Osteocyte (in vitro differentiated cells): Measurements from ENCODE around the gene KIF24. TPM values are rescaled to one million over a fixed set of nuclear protein-coding genes. Genes with fewer than 3 reads are reported as not detected.

Source experiments
- DNase-seq: peaks from one replicate; pipeline ENCODE4 v3.0.0; 2021; ENCODE audit warnings: mixed read lengths; ENCODE audit not compliant: unreplicated experiment; ENCODE audit errors: extremely low spot score
- H3K27ac Mint-ChIP-seq: one replicate; pipeline ENCODE4 v1.8.0; 2021; ENCODE audit warnings: mild to moderate bottlenecking, mixed read lengths; ENCODE audit not compliant: unreplicated experiment
- H3K27me3 Mint-ChIP-seq: one replicate; pipeline ENCODE4 v1.8.0; 2021; ENCODE audit warnings: mixed read lengths; ENCODE audit not compliant: unreplicated experiment
- H3K36me3 Mint-ChIP-seq: one replicate; pipeline ENCODE4 v1.8.0; 2021; ENCODE audit warnings: mixed read lengths; ENCODE audit not compliant: unreplicated experiment
- H3K4me1 Mint-ChIP-seq: one replicate; pipeline ENCODE4 v1.8.0; 2021; ENCODE audit warnings: mixed read lengths; ENCODE audit not compliant: unreplicated experiment
- H3K4me3 Mint-ChIP-seq: one replicate; pipeline ENCODE4 v1.8.0; 2021; ENCODE audit warnings: mild to moderate bottlenecking, moderate library complexity, mixed read lengths; ENCODE audit not compliant: unreplicated experiment
- H3K9me3 Mint-ChIP-seq: one replicate; pipeline ENCODE4 v1.8.0; 2021; ENCODE audit warnings: mixed read lengths; ENCODE audit not compliant: unreplicated experiment
- total RNA-seq: library from RNA; stranded (reverse); gene quantifications from 2 replicates; pipeline ENCODE4 v1.2.1, GENCODE V29; 2021
- TF ChIP-seq, protein P1 (sequence below): fragments of 200-600 bp; sonication (generic); IDR thresholded peaks from 2 replicates; pipeline ENCODE4 v1.5.0; 2021; ENCODE audit warnings: antibody characterized with exemption, mild to moderate bottlenecking, moderate library complexity

KIF24 gene
- total RNA-seq, 1 donor from 2014 or later = 1.4 TPM

DNA sequence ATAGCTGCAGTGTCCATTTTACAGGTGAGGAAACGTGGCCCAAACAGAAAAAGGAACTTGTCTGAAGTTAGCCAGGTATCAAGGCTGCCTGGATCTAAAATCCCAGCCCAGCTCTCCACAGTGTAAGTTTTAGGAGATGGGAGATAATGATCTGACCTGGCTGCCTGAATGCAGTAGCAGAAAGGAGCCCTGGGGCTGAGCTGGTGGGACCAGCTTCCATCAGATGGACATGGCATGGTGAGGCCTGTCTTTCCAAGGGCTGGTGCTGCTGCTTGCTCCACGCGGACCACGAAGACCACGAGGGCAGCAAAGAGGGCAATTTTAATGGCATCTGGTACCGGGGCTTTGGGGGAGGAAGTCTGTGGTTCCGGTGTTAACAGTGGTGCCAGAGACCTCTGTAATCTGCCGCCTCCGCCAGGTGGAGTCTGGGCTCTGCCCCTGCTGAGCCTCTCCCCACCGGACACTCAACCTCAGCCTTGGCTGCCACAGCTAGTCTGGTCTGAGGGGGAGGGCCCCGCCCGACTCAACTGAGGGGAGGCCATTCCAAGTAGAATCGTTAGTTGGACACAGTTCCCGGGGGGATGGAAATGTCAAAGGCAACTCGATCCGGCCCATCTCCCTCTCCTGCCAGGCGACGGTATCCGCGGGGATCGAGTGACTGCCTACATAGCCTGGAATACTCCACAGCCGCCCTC, 47.0 kb upstream of the KIF24 start:
- Mint-ChIP-seq H3K9me3 (no peaks in the 10 kb centered on the region), H3K27me3 (no peaks in the 10 kb centered on the region), H3K27ac (no peak overlapping the region), H3K4me1 (peaks cover 16% of the 10 kb centered on the region), H3K36me3 (no peaks in the 10 kb centered on the region), H3K4me3 (peak overlapping the region; percentile 83)
- TF ChIP-seq, protein P1, sequence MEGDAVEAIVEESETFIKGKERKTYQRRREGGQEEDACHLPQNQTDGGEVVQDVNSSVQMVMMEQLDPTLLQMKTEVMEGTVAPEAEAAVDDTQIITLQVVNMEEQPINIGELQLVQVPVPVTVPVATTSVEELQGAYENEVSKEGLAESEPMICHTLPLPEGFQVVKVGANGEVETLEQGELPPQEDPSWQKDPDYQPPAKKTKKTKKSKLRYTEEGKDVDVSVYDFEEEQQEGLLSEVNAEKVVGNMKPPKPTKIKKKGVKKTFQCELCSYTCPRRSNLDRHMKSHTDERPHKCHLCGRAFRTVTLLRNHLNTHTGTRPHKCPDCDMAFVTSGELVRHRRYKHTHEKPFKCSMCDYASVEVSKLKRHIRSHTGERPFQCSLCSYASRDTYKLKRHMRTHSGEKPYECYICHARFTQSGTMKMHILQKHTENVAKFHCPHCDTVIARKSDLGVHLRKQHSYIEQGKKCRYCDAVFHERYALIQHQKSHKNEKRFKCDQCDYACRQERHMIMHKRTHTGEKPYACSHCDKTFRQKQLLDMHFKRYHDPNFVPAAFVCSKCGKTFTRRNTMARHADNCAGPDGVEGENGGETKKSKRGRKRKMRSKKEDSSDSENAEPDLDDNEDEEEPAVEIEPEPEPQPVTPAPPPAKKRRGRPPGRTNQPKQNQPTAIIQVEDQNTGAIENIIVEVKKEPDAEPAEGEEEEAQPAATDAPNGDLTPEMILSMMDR = peak; percentile 13
- no peak for DNase-seq

DNA sequence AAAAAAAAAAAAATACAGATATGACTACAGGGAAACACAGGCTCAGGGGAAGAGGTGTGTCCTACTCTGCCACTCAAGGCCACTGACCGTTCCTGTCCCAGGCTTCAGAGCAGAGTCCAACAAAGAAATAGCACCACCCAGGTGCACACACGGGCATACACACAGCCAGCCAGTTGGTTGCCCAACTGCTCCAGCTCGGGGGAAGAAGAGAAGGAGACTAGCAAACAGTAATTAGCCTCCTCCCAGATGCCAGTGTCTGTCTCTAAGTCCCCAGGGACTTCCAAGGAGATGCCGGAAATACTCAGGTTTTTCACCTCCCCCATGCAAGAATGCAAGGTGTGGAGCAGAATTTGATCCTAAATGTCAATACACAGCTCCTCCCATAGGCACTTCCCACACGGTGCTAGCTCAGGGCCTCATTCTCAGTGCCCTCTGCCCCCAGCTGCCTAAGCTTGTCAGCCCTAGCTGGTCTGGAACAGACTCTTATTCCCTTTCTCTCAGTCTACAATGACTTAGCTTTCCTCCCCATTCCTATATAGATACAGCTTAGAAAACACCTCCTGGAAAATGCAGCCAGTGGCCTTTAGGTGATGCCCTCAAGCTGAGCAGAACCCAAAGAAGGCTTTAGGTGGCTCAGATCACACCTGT, 46.0 kb upstream of the KIF24 start:
- Mint-ChIP-seq H3K4me3 (peak overlapping the region; percentile 83), H3K27ac (no peak overlapping the region), H3K9me3 (no peaks in the 10 kb centered on the region), H3K27me3 (no peaks in the 10 kb centered on the region), H3K36me3 (no peaks in the 10 kb centered on the region), H3K4me1 (peaks cover 12% of the 10 kb centered on the region)
- TF ChIP-seq, protein P1 = no peak
- no peak for DNase-seq

DNA sequence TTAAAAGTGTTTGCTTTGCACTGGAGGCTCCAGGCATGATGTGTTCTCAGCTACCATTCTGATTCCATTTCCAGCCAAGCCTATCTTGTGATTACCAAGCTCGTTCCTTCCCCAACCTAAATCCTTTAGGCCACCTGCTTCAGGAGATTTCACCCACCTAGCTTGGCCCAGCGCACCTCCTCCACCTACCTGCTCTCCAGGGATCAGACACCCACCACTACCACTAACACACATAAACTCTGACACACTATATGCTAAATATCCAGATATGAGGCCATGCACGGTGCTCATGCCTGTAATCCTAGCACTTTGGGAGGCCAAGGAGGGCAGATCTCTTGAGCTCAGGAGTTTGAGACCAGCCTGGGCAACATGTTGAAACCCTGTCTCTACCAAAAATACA, 45.3 kb upstream of the KIF24 start:
- Mint-ChIP-seq H3K4me1 (peaks cover 10% of the 10 kb centered on the region), H3K9me3 (no peaks in the 10 kb centered on the region), H3K27ac (no peak overlapping the region), H3K4me3 (no peak overlapping the region), H3K27me3 (no peaks in the 10 kb centered on the region), H3K36me3 (no peaks in the 10 kb centered on the region)
- DNase-seq = no peak
- TF ChIP-seq, protein P1 = no peak

DNA sequence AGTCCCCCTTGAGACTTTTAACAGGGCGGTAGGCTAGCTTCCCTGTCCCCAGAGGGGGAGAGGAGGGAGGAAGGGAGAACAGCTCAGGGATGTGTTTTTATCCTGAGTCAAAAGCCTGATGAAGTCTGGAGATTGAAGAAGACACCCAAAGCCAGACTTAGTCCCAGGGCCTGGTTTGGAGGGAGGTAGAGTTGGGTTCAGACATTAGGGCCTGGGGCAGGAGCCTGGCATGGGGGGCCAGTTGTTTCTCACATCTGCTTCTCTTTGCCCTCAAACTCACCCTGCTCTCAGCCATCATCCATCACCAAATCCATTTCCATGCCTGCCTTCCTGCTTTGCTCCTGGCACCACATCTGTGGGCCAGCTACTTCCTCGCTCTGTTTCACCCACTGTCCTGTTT, 44.7 kb upstream of the KIF24 start:
- Mint-ChIP-seq H3K36me3 (no peaks in the 10 kb centered on the region), H3K27me3 (no peaks in the 10 kb centered on the region), H3K4me3 (no peak overlapping the region), H3K4me1 (peaks cover 8% of the 10 kb centered on the region), H3K9me3 (no peaks in the 10 kb centered on the region), H3K27ac (no peak overlapping the region)
- peak; percentile 56 for DNase-seq
- TF ChIP-seq, protein P1 = no peak

DNA sequence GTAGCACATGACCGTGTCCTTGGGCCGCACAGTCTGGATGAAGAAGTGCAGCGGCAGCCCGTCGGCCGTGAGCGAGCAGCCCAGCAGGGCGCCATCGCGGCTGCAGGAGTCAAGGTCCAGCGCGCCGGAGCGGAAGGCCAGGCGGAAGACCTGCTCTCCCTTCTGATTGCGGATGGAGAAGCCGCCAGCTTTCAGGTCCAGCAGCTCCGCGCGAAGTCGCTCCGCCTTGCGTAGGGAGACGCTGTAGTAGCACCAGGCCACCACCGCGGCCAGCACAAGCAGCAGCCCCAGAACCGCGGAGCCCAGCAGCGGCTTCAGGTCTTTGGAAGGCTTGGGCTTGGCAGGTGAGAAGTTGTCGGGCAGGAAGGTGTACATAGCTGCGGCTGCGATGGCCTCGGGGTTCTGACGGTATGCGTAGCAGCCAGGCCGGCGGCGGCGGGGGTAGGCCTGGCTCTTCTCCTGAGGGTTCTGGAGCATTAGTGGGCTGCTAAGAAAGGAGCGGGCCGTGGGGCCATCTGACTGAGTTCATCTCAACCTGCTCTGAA, 43.5 kb upstream of the KIF24 start:
- Mint-ChIP-seq H3K27ac (no peak overlapping the region), H3K9me3 (no peaks in the 10 kb centered on the region), H3K4me3 (no peak overlapping the region), H3K4me1 (peaks cover 8% of the 10 kb centered on the region), H3K36me3 (no peaks in the 10 kb centered on the region), H3K27me3 (no peaks in the 10 kb centered on the region)
- peak; percentile 80 for DNase-seq
- TF ChIP-seq, protein P1 = no peak
